ENCODE results near the gene NUDT4. TPM values are rescaled to one million over a fixed set of nuclear protein-coding genes. Genes with fewer than 3 reads are reported as not detected.
A peak's percentile ranks its signal among the peaks of the same experiment; 100 is the strongest.

NUDT4 gene
- total RNA-seq, 2 experiments from 2014 or later, result 26.4 to 32.4 TPM

DNA sequence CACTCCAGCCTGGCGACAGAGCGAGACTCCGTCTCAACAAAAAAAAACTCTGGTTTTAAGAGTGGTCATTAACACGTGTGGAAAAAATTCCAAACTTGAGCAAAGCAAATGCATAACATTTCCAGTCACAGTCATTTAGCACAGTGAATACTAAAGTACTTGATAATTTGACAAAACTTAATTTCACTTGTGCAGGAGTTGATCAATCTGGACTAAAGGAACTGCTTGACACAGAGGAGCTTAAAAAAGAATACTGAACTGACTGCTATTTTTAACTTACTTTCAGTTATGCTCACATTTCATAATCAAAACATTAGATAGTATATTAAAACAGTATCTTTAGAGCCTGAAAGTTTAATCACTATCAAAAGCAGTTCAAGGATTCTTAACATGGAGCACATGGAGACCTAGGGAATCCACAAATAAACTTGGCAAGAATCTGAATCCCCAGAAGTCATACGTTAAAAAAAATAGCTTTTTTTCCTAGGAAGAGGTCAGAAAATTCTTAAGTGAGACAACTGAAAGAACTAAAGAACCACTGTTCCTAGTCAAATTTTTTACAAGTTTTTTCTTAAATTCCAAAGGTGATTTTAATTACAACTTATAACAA is 56.6 kb downstream of the NUDT4 start:
- H4K20me1 ChIP-seq (ENCODE audit: insufficient read depth, low read length), result peaks cover 59% of the 10 kb centered on the region
- peaks cover 14% of the 10 kb centered on the region; the same call in 1 of the 2 replicates for H3K9me3 ChIP-seq (ENCODE audit: low read length)
- TF ChIP-seq CTCF (conservative IDR thresholded peaks at IDR 0.05; ENCODE audit: low read length), result no peak
- H3K9me2 ChIP-seq (ENCODE audit: insufficient read depth, low read length), result no peaks in the 10 kb centered on the region
- BruUV-seq (replicated peaks), result no TSS peak
- POLR2A ChIA-PET, result interaction anchor here (0.6 to 1.6 kb wide), 6 partner anchors 8 to 33 kb away, joined by 3 to 8 read pairs (median 4); partner anchors contain the start of gene MRPL42
- peaks cover 100% of the 10 kb centered on the region for H3K79me2 ChIP-seq (ENCODE audit: insufficient read depth, low read depth, low read length)
- CTCF ChIA-PET (ENCODE audit: unreplicated experiment), result no interaction called here
- peak overlapping the region; percentile 50 for H3K4me3 ChIP-seq (ENCODE audit: low read depth, low read length, poor library complexity, severe bottlenecking)
- peak overlapping the region; percentile 93 for H3K27ac ChIP-seq (ENCODE audit: low read depth, low read length, poor library complexity, severe bottlenecking)
- no peak overlapping the region for H2AFZ ChIP-seq (ENCODE audit: low read length)
- H3K4me2 ChIP-seq (ENCODE audit: low read length), result peak overlapping the region; percentile 97
- peaks cover 84% of the 10 kb centered on the region for H3K4me1 ChIP-seq (ENCODE audit: insufficient read depth, low read length, poor library complexity, severe bottlenecking)
- DNase-seq (ENCODE audit: low spot score), result no peak
- H3K36me3 ChIP-seq (ENCODE audit: insufficient read depth, low read length), result peaks cover 41% of the 10 kb centered on the region
- intact Hi-C loops (cut with micrococcal nuclease; ENCODE audit: unreplicated experiment), result no loop called here

- CTCF ChIA-PET (ENCODE audit: unreplicated experiment), result interaction anchor here (0.7 kb wide), 1 partner anchor 19 kb away, joined by 5 read pairs; no protein-coding TSS in a partner anchor
- intact Hi-C loops (cut with micrococcal nuclease; ENCODE audit: unreplicated experiment), result no loop called here
- POLR2A ChIA-PET, result interaction anchor here (0.5 to 3.4 kb wide), 14 partner anchors 9 to 1076 kb away, joined by 3 to 38 read pairs (median 4); no protein-coding TSS in a partner anchor
- Histone ChIP-seq H3K4me1 (ENCODE audit: insufficient read depth, low read length, poor library complexity, severe bottlenecking) (peaks cover 74% of the 10 kb centered on the region), H3K27ac (ENCODE audit: low read depth, low read length, poor library complexity, severe bottlenecking) (peak overlapping the region; percentile 93), H3K79me2 (ENCODE audit: insufficient read depth, low read depth, low read length) (peaks cover 97% of the 10 kb centered on the region), H3K9me2 (ENCODE audit: insufficient read depth, low read length) (no peaks in the 10 kb centered on the region), H3K36me3 (ENCODE audit: insufficient read depth, low read length) (peaks cover 14% of the 10 kb centered on the region), H3K4me2 (ENCODE audit: low read length) (peak overlapping the region; percentile 97), H4K20me1 (ENCODE audit: insufficient read depth, low read length) (peaks cover 53% of the 10 kb centered on the region), H2AFZ (ENCODE audit: low read length) (no peak overlapping the region), H3K4me3 (ENCODE audit: low read depth, low read length, poor library complexity, severe bottlenecking) (peak overlapping the region; percentile 98), H3K9me3 (ENCODE audit: low read length) (peaks cover 4% of the 10 kb centered on the region; the same call in 1 of the 2 replicates)
- BruUV-seq (replicated peaks), result no TSS peak
- DNase-seq (ENCODE audit: low spot score), result no peak
- TF ChIP-seq CTCF (conservative IDR thresholded peaks at IDR 0.05; ENCODE audit: low read length) (no peak), EZH2phosphoT487 (IDR thresholded peaks at IDR 0.05; ENCODE audit: borderline replicate concordance, low read depth, low read length) (no peak)
Observed at GRCh38 chr12:93438266-93439050, 60.7 kb downstream of the NUDT4 start.
